ENCODE results near the gene ROCK1. TPM values are rescaled to one million over a fixed set of nuclear protein-coding genes. Genes with fewer than 3 reads are reported as not detected.

The ROCK1 gene
- total and polyA plus RNA-seq, 2 of the 8 experiments (the other 6 are each of a cell fraction or from before 2014, with no cell fraction given): 4.2 to 48.9 TPM

GRCh38 chr18:21080576-21080975, 31.0 kb downstream of the ROCK1 start:
- Histone ChIP-seq H3K14ac (ENCODE audit: insufficient read length) (no peak overlapping the region), H2BK5ac (ENCODE audit: low read depth, low read length) (no peak overlapping the region), H3K23ac (ENCODE audit: insufficient read length) (no peak overlapping the region), H4K5ac (ENCODE audit: insufficient read length, low read depth, low read length) (no peak overlapping the region), H3K4ac (replicated peaks; ENCODE audit: insufficient read length, low read depth, low read length) (no peak overlapping the region), H3K4me1 (replicated peaks in 1 of 4; ENCODE audit: control insufficient read depth in 3 of 4, insufficient read depth in 4 of 4, low read length in 3 of 4) (no peaks in the 10 kb centered on the region), H2BK15ac (ENCODE audit: low read length) (no peak overlapping the region), H2BK20ac (ENCODE audit: low read length) (no peak overlapping the region), H3K4me3 (ENCODE audit: extremely low read depth in 1 of 4, insufficient read depth in 2 of 4, low read depth in 3 of 4, low read length in 4 of 4) (no peak overlapping the region), H3K27me3 (replicated peaks in 1 of 4; ENCODE audit: control insufficient read depth in 3 of 4, extremely low read depth in 1 of 4, insufficient read depth in 3 of 4, low read length in 3 of 4) (no peaks in the 10 kb centered on the region), H3K27ac (ENCODE audit: low read depth, low read length) (no peak overlapping the region), H4K91ac (replicated peaks; ENCODE audit: insufficient read length, low read length) (no peak overlapping the region), H4K20me1 (replicated peaks in 1 of 2; ENCODE audit: control insufficient read depth in 1 of 2, insufficient read depth in 2 of 2, low read length in 2 of 2) (peaks cover 0 to 2% of the 10 kb centered on the region in 2 experiments), H2AK5ac (ENCODE audit: low read depth, low read length) (no peak overlapping the region), H3K79me1 (ENCODE audit: low read depth, low read length) (peaks cover 3% of the 10 kb centered on the region; the same call in 1 of the 2 replicates), H3K36me3 (ENCODE audit: control insufficient read depth in 2 of 4, insufficient read depth in 4 of 4, low read length in 3 of 4) (no peaks in the 10 kb centered on the region), H2AFZ (ENCODE audit: low read length) (no peak overlapping the region), H3K9me3 (ENCODE audit: insufficient read depth in 2 of 2, low read depth in 1 of 2, low read length in 1 of 2) (no peaks in the 10 kb centered on the region), H3K4me2 (ENCODE audit: insufficient read depth in 1 of 2, low read depth in 2 of 2, low read length in 2 of 2) (no peak overlapping the region), H2BK12ac (ENCODE audit: low read depth, low read length) (no peak overlapping the region), H4K8ac (ENCODE audit: extremely low read depth, insufficient read depth, low read length) (no peak overlapping the region), H3K23me2 (ENCODE audit: low read depth, low read length) (peaks cover 1% of the 10 kb centered on the region; the same call in 1 of the 2 replicates), H3K56ac (replicated peaks; ENCODE audit: insufficient read length, low read depth, low read length) (no peak overlapping the region), H3K18ac (ENCODE audit: extremely low read depth, low read length) (no peak overlapping the region), H3K79me2 (ENCODE audit: control insufficient read depth in 1 of 2, insufficient read depth in 2 of 2, low read length in 2 of 2) (peaks cover 8 to 93% of the 10 kb centered on the region in 2 experiments; a peak in 3 of 4 replicates), H3K9ac (replicated peaks in 1 of 4; ENCODE audit: extremely low read depth in 1 of 4, low read depth in 3 of 4, low read length in 3 of 4) (no peak overlapping the region), H2BK120ac (replicated peaks; ENCODE audit: low read depth, low read length) (no peak overlapping the region)
- FAIRE-seq (no peak), DNase-seq (ENCODE audit: low read depth in 1 of 2, low spot score in 2 of 2) (no peak)
- TF ChIP-seq GABPA (IDR thresholded peaks at IDR 0.05; ENCODE audit: borderline replicate concordance, insufficient read depth, low read length) (no peak), MAX (IDR thresholded peaks at IDR 0.05) (no peak), SIRT6 (IDR thresholded peaks at IDR 0.05; ENCODE audit: low read length) (no peak), POLR2A (IDR thresholded peaks at IDR 0.05; ENCODE audit: control extremely low read depth in 1 of 2, low read depth in 2 of 2, low read length in 2 of 2) (no peak), NANOG (IDR thresholded peaks at IDR 0.05; ENCODE audit: insufficient read depth, low read depth, low read length, poor library complexity, severe bottlenecking) (no peak), ATF3 (IDR thresholded peaks at IDR 0.05; ENCODE audit: insufficient read depth, low read depth, low read length) (no peak), NRF1 (IDR thresholded peaks at IDR 0.05; ENCODE audit: low read depth, low read length) (no peak), FOSL1 (IDR thresholded peaks at IDR 0.05; ENCODE audit: insufficient read depth, low read depth, low read length) (no peak), HDAC6 (IDR thresholded peaks at IDR 0.05; ENCODE audit: low read depth, low read length) (no peak), SP1 (IDR thresholded peaks at IDR 0.05; ENCODE audit: low read depth, low read length) (no peak), BRCA1 (IDR thresholded peaks at IDR 0.05; ENCODE audit: low read depth, low read length) (no peak), RFX5 (IDR thresholded peaks at IDR 0.05; ENCODE audit: borderline replicate concordance, low read depth, low read length) (no peak), CHD1 (IDR thresholded peaks at IDR 0.05; ENCODE audit: low read depth, low read length) (no peak)
- CTCF ChIA-PET (ENCODE audit: partially characterized antibody): no interaction called here
- 92% methylated on average over 1 of the region's 1 CpG; no CpG with 5 or more reads in 1 of the 2 experiments for WGBS, 2 experiments (ENCODE audit: extremely low coverage in 1 of 2, insufficient coverage in 1 of 2, insufficient read length in 1 of 2, insufficient replicate concordance in 2 of 2, low coverage in 1 of 2, low lambda C conversion rate in 2 of 2, missing lambda C conversion rate in 1 of 2)
- POLR2A ChIA-PET (ENCODE audit: partially characterized antibody): no interaction called here

Data from H1 (cell line).